A673 (cell line): ENCODE measurements around the gene KIAA1328.

Experiments used
- EZH2 ChIP-seq: fragments of 200-600 bp; sonication (generic); IDR thresholded peaks from 2 replicates; pipeline ENCODE4 v1.6.1; 2017; ENCODE audit warnings: borderline replicate concordance, low read depth, mild to moderate bottlenecking, mixed read lengths, antibody characterized with exemption, low read length; ENCODE audit not compliant: poor library complexity, severe bottlenecking
- TF ChIP-seq, protein P1 (sequence below): fragments of 300-800, 200-600 bp; sonication (generic); conservative IDR thresholded peaks from 2 replicates; pipeline ENCODE4 v1.5.1; 2017; ENCODE audit warnings: low read depth, mild to moderate bottlenecking, antibody characterized with exemption, low read length, moderate library complexity, mixed read lengths

DNA sequence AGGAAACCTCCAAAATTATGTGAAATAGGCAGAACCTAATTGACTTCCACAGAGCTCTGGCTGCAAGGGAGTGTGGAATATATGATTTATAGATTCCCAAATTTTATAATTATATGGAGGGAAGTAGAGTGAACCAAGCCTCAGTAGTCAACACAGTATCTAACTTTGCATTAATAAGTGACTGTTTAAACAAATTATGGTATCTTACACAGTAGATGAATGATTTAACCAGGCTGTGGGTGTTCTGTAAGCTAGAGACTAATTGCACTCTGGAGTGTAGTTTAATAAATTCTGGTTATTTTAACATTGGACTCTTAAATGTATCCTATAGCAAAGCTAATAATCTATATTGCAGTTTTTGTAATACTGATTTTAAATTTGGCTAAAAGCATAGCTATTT is 183.5 kb downstream of the KIAA1328 start:
- TF ChIP-seq, protein P1, sequence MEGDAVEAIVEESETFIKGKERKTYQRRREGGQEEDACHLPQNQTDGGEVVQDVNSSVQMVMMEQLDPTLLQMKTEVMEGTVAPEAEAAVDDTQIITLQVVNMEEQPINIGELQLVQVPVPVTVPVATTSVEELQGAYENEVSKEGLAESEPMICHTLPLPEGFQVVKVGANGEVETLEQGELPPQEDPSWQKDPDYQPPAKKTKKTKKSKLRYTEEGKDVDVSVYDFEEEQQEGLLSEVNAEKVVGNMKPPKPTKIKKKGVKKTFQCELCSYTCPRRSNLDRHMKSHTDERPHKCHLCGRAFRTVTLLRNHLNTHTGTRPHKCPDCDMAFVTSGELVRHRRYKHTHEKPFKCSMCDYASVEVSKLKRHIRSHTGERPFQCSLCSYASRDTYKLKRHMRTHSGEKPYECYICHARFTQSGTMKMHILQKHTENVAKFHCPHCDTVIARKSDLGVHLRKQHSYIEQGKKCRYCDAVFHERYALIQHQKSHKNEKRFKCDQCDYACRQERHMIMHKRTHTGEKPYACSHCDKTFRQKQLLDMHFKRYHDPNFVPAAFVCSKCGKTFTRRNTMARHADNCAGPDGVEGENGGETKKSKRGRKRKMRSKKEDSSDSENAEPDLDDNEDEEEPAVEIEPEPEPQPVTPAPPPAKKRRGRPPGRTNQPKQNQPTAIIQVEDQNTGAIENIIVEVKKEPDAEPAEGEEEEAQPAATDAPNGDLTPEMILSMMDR: no peak
- TF ChIP-seq EZH2: no peak
